A549 (cell line): ENCODE measurements around the gene MYOF.

ENCODE experiments used
- BHLHE40 ChIP-seq: IDR thresholded peaks from 2 replicates; pipeline ENCODE4 v1.6.1; 2012; ENCODE audit warnings: low read depth, low read length, inconsistent platforms
- CTCF ChIP-seq: fragments of >200 bp; sonication (Bioruptor Twin); formaldehyde crosslinking; IDR thresholded peaks from 3 replicates; pipeline ENCODE4 v1.5.1; 2016
- HOXA7 ChIP-seq: fragments of 250-450 bp; sonication (Bioruptor Pico); IDR thresholded peaks from 2 replicates; pipeline ENCODE4 v1.5.0; 2020; ENCODE audit warnings: mild to moderate bottlenecking, moderate library complexity
- MYC ChIP-seq: IDR thresholded peaks from 2 replicates; pipeline ENCODE4 v1.6.1; 2012; ENCODE audit warnings: mild to moderate bottlenecking, inconsistent platforms, low read length, improper control_type of control experiment, borderline replicate concordance
- POLR2A ChIP-seq: IDR thresholded peaks from 2 replicates; pipeline ENCODE4 v1.6.1; 2012; ENCODE audit warnings: mild to moderate bottlenecking, low read length

GRCh38 chr10:93280121-93280698 lies 201.9 kb downstream of the MYOF start:
- TF ChIP-seq CTCF (no peak), HOXA7 (no peak), MYC (no peak), POLR2A (no peak), BHLHE40 (no peak)
